Activated CD4-positive, alpha-beta T cell treated with anti-CD3 and anti-CD28 coated beads, Interleukin-2, amount 10 ng/mL, durations not matched to agents 24 days and 14 days (primary cell): ENCODE data around the gene P2RX4. TPM values are rescaled to one million over a fixed set of nuclear protein-coding genes. Genes with fewer than 3 reads are reported as not detected.
"Not testable (repeated sequence)": the region's sequence is repeated elsewhere in the genome, so short reads cannot be mapped to it uniquely, and the experiment has no call there.

Source experiments
- DNase-seq: peaks from one replicate; pipeline ENCODE4 v3.0.0; 2022
- H3K27ac Mint-ChIP-seq: one replicate; pipeline ENCODE4 v1.8.0; 2022; ENCODE audit warnings: mild to moderate bottlenecking, mixed read lengths
- H3K27me3 Mint-ChIP-seq: one replicate; pipeline ENCODE4 v1.8.0; 2022; ENCODE audit warnings: mixed read lengths
- H3K36me3 Mint-ChIP-seq: one replicate; pipeline ENCODE4 v1.8.0; 2022; ENCODE audit warnings: low read depth, mild to moderate bottlenecking, mixed read lengths
- H3K4me1 Mint-ChIP-seq: one replicate; pipeline ENCODE4 v1.8.0; 2021; ENCODE audit warnings: mixed read lengths
- H3K4me3 Mint-ChIP-seq: one replicate; pipeline ENCODE4 v1.8.0; 2022; ENCODE audit warnings: mild to moderate bottlenecking, moderate library complexity, mixed read lengths
- H3K9me3 Mint-ChIP-seq: one replicate; pipeline ENCODE4 v1.8.0; 2021; ENCODE audit warnings: mixed read lengths
- intact Hi-C: fragments of 100-400 bp; cut with micrococcal nuclease; formaldehyde crosslinking; loops from one replicate; pipeline ENCODE4 v1.15.1; 2023
- total RNA-seq: library from RNA; stranded (reverse); gene quantifications from 2 replicates; pipeline ENCODE4 v1.2.3, GENCODE V29; 2022

Gene P2RX4
- total RNA-seq, 1 donor from 2014 or later = 20.9 TPM

DNA sequence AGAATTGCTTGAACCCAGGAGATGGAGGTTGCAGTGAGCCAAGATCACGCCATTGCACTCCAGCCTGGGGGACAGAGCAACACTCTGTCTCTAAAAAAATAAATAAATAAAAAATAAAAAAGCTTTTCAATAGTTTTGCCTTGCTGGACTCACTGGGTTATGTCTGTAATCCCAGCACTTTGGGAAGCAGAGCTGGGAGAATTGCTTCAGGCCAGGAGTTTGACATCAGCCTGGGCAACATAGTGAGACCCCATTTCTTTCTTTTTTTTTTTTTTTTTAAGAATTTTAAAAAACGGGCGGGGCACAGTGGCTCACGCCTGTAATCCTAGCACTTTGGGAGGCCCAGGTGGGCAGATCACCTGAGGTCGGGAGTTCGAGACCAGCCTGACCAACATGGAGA lies 8.8 kb upstream of the P2RX4 start:
- H3K27ac Mint-ChIP-seq, H3K9me3 Mint-ChIP-seq, intact Hi-C loops, DNase-seq, H3K27me3 Mint-ChIP-seq, H3K4me3 Mint-ChIP-seq, H3K36me3 Mint-ChIP-seq: not testable (repeated sequence)
- H3K4me1 Mint-ChIP-seq = peaks cover 18% of the 10 kb centered on the region

DNA sequence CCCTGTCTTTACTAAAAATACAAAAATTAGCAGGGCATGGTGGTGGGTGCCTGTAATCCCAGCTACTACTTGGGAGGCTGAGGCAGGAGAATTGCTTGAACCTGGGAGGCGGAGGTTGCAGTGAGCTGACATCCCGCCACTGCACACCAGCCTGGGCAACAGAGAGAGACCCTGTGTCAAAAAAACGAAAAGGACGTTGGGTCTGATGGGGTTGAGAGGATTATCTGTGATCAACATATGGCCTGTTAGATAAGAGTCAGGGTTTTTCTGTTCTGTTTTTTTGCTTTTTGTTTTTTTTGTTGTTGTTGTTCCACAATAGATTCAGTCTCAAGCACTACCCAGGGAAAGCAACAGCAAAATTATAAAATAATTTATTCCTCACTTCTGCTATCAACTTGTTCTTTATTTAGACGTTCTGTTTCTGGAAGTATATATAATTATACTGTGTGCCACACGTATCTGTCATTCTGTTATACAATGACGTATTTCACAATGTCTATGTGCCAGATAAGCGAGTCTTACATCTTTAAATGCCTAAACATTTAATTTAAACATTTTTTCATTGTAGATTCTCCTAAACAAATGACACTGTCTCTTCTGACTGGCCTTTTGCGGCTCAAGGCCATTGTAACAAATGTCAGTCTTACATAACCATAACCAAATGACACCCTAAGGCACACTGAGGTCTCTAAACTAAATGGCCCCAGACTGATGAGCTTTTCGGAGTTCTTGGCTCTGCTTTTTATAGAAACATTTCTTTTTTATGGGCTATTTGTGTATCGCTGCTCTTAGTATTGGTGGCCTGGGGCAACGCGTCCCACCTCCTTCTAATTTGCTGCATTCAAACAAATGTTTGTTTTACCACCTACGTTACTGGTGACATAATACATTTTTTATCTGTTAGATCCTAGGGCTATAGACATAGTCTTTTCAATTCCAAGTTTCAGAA lies 7.2 kb upstream of the P2RX4 start:
- Mint-ChIP-seq H3K4me3 (no peak overlapping the region), H3K27ac (no peak overlapping the region), H3K9me3 (peaks cover 3% of the 10 kb centered on the region), H3K27me3 (no peaks in the 10 kb centered on the region), H3K36me3 (no peaks in the 10 kb centered on the region), H3K4me1 (peaks cover 12% of the 10 kb centered on the region)
- intact Hi-C loops = no loop called here
- no peak for DNase-seq

DNA sequence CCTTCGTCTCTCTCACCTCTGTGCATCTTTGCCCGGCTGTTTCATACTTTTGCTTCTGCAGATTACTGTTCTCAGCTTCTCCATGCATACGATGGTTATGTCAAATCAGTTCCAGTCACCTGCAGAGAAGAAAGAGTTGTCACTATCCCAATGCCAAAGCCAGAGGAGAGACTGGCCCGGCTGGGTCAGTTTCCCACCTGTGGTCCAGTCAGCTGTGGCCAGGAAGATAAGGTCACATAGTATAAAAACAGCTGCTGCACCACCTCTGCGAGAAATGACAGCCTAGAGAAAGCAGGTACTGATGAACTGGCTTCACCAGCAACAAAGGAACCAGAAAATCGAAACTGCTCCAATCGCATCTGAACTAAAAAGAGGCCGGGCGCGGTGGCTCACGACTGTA lies 6.4 kb upstream of the P2RX4 start:
- intact Hi-C loops = no loop called here
- H3K36me3 Mint-ChIP-seq = no peaks in the 10 kb centered on the region
- no peak overlapping the region for H3K27ac Mint-ChIP-seq
- H3K4me1 Mint-ChIP-seq = peaks cover 8% of the 10 kb centered on the region
- DNase-seq = no peak
- peaks cover 3% of the 10 kb centered on the region for H3K9me3 Mint-ChIP-seq
- no peaks in the 10 kb centered on the region for H3K27me3 Mint-ChIP-seq
- no peak overlapping the region for H3K4me3 Mint-ChIP-seq

DNA sequence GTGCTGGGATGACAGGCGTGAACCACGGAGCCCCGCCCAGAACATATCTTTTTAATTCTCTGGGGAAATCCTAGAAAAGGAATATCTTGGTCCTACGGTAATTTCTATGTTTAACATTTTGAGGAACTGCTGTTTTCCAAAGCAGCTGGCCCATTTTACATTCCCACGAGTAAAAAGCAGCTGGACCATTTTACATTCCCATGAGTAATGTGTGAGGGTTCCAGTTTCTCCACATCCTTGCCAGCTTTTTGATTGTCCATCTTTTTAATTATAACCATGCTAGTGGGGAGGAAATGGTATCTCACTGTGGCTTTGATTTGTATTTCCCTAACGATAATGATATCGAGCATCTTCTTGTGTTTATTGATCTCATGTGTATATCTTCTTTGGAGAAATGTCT lies 4.4 kb upstream of the P2RX4 start:
- peaks cover 13% of the 10 kb centered on the region for H3K4me1 Mint-ChIP-seq
- intact Hi-C loops = no loop called here
- no peak for DNase-seq
- peaks cover 3% of the 10 kb centered on the region for H3K9me3 Mint-ChIP-seq
- no peaks in the 10 kb centered on the region for H3K27me3 Mint-ChIP-seq
- no peak overlapping the region for H3K27ac Mint-ChIP-seq
- H3K36me3 Mint-ChIP-seq = peaks cover under 1% of the 10 kb centered on the region
- H3K4me3 Mint-ChIP-seq = no peak overlapping the region

DNA sequence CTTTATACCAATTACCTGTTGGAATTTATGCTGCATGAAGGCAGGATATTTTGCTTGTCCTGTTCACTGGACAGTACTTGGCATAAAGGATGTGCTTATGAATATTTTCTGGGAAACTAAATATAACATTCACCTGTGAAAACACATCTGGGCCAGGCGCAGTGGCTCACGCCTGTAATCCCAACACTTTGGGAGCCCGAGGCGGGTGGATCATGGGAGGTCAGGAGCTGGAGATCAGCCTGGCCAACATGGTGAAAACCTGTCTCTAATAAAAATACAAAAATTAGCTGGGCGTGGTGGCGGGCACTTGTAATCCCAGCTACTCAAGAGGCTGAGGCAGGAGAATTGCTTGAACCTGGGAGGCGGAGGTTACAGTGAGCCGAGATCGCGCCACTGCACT lies 1.4 kb upstream of the P2RX4 start:
- intact Hi-C loops, DNase-seq, H3K9me3 Mint-ChIP-seq, H3K27me3 Mint-ChIP-seq: not testable (repeated sequence)
- Mint-ChIP-seq H3K36me3 (peaks cover 14% of the 10 kb centered on the region), H3K27ac (peak overlapping the region; percentile 20), H3K4me3 (peak overlapping the region; percentile 20), H3K4me1 (peaks cover 27% of the 10 kb centered on the region)

DNA sequence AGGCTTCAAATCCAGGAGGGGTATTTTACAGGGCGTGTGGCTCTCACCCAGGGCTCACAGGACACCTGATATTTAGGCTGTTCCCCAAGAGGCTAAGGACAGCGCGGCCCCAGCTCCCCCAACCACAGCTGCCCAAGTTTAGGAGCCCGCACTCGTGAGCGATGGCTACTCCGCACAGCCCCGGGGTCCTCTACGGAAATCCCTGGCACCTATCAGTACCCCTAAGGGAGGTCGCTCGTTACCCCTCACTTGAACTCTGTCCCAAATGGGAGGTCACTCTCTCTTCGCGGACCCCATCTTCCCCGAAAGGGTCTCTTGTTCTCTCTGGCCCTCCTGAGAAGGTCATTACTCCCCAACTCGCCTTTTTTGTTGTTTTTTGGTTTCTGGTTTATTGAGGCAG lies 708 bp upstream of the P2RX4 start:
- peak overlapping the region; percentile 92 for H3K4me3 Mint-ChIP-seq
- peaks cover 3% of the 10 kb centered on the region for H3K9me3 Mint-ChIP-seq
- peaks cover 18% of the 10 kb centered on the region for H3K36me3 Mint-ChIP-seq
- peaks cover 27% of the 10 kb centered on the region for H3K4me1 Mint-ChIP-seq
- intact Hi-C loops = no loop called here
- H3K27me3 Mint-ChIP-seq = no peaks in the 10 kb centered on the region
- DNase-seq = peak; percentile 65
- H3K27ac Mint-ChIP-seq = peak overlapping the region; percentile 89

DNA sequence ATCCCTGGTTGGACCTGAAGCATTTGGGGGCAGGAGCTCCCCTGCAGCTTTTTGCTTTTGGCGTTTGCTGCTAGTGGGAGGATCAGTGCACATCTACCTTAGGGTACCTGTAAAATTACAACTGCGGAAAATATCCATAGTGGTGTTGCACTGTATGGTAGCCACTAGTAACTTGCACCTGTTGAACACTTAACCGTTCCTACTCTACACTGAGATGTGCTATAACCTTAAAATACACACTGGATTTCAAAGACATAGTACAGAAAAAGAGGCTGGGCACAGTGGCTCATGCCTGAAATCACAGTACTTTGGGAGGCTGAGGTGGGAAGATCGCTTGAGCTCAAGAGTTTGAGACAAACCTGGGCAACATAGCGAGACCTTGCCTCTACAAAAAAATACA lies 2.9 kb downstream of the P2RX4 start:
- H3K9me3 Mint-ChIP-seq = no peaks in the 10 kb centered on the region
- intact Hi-C loops = loop anchor here (5.0 kb wide), 2 partner anchors 71 to 84 kb away; partner anchors contain the start of gene CAMKK2
- H3K36me3 Mint-ChIP-seq = peaks cover 34% of the 10 kb centered on the region
- DNase-seq = no peak
- H3K4me3 Mint-ChIP-seq = no peak overlapping the region
- H3K27ac Mint-ChIP-seq = no peak overlapping the region
- H3K4me1 Mint-ChIP-seq = peaks cover 37% of the 10 kb centered on the region
- H3K27me3 Mint-ChIP-seq = no peaks in the 10 kb centered on the region

DNA sequence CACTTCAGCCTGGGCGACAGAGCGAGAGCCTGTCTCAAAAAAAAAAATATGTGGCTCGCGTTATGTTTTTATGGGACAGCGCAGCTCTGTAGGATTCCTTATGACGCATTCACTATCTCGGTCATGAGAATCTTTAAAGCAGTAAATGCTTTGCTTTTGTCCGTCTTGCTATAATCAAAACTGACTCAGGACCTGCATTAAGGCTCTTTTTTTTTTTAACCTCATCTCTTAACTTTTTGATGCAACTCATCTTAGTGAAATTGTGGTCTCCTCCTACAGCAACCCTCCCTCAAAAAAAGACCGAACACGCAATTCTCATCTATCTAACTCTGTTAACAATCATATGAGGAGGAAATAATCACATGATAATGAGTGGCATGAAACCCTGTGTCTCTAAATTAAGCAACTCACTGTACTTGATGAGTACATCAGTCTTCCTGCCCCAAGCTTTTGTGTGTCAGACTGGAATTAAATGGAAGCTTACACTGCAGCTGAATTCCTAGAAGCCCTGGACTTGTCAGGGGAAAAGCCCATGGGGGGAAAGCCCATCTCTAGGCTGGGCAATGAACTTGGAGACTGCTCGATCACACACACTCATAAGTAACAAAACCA lies 4.3 kb downstream of the P2RX4 start:
- Mint-ChIP-seq H3K4me1 (peaks cover 34% of the 10 kb centered on the region), H3K27me3 (no peaks in the 10 kb centered on the region), H3K9me3 (no peaks in the 10 kb centered on the region), H3K4me3 (peak overlapping the region; percentile 4), H3K36me3 (peaks cover 43% of the 10 kb centered on the region), H3K27ac (peak overlapping the region; percentile 69)
- intact Hi-C loops = loop anchor here (5.0 kb wide), 2 partner anchors 72 to 83 kb away; partner anchors contain the start of gene CAMKK2
- peak; percentile 70 for DNase-seq

DNA sequence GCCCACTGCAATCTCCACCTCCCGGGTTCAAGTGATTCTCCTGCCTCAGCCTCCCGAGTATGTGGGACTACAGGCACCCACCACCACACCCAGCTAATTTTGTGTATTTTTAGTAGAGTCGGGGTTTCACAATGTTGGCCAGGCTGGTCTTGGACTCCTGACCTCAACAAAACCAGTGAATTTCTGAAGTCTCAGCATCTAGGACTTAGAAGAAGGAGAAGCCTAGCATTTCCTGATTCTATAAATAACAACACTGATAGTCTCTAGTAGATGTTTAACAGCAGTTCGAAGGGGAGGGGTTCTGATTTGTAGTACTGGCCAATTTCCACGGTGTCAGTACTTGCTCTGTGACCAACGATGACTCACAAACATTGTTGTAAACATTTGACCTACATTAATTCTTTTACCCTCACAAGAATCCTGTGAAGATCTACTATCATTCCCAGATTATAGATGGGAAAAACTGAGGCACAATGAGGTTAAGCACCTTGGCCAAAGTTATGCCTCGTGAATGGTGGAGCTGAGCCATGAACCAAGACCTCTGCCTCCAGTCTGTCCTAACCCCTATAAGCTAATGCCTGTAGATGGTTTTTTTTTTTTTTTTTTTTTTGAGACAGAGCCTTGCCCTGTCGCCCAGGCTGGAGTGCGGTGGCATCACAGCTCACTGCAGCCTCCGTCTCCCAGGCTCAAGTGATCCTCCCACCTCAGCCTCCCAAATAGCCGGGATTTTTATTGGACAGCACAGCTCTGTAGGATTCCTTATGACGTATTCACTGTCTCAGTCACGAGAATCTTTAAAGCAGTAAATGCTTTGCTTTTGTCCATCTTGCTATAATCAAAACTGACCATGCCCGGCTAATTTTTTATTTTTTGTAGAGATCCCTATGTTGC lies 5.2 kb downstream of the P2RX4 start:
- no peaks in the 10 kb centered on the region for H3K27me3 Mint-ChIP-seq
- H3K36me3 Mint-ChIP-seq = peaks cover 47% of the 10 kb centered on the region
- H3K9me3 Mint-ChIP-seq = no peaks in the 10 kb centered on the region
- no peak for DNase-seq
- H3K27ac Mint-ChIP-seq = peak overlapping the region; percentile 69
- intact Hi-C loops = loop anchor here (5.0 kb wide), 2 partner anchors 73 to 82 kb away; partner anchors contain the start of gene CAMKK2
- H3K4me1 Mint-ChIP-seq = peaks cover 35% of the 10 kb centered on the region
- H3K4me3 Mint-ChIP-seq = peak overlapping the region; percentile 4

DNA sequence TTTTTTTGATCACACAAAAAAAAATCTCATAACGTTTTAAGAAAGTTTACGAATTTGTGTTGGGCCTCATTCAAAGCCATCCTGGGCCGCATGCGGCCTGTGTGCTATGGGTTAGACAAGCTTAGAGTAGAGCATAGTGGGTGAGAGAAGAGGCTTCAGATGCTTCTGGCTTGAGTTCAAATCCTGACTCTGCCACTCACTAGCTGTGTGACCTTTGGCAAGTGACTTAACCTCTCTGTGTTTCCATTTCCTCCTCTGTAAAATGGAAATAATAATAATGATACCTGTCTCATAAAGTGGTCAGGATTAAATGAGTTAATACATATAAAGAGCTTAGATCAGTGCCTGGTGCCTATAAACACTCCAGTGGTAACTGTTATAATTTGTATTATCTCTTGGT lies 6.2 kb downstream of the P2RX4 start:
- Mint-ChIP-seq H3K27ac (peak overlapping the region; percentile 29), H3K9me3 (no peaks in the 10 kb centered on the region), H3K27me3 (no peaks in the 10 kb centered on the region), H3K4me3 (no peak overlapping the region), H3K4me1 (peaks cover 32% of the 10 kb centered on the region), H3K36me3 (peaks cover 45% of the 10 kb centered on the region)
- intact Hi-C loops = no loop called here
- no peak for DNase-seq

DNA sequence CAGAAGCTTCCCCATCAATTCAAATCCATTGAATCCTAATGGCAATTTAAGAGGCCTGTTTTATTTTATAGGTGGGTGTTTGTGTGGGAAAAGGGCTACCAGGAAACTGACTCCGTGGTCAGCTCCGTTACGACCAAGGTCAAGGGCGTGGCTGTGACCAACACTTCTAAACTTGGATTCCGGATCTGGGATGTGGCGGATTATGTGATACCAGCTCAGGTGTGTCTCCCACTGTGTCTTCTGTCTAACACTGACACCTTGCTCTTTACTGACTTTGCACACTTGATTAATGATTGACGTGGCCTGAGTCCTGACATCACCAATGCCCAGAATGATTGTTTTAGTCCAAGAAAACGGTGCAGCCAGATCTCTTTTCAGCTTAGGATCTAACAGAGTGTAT lies 7.1 kb downstream of the P2RX4 start:
- peaks cover 48% of the 10 kb centered on the region for H3K36me3 Mint-ChIP-seq
- intact Hi-C loops = no loop called here
- H3K27ac Mint-ChIP-seq = no peak overlapping the region
- no peak for DNase-seq
- H3K4me1 Mint-ChIP-seq = peaks cover 30% of the 10 kb centered on the region
- H3K27me3 Mint-ChIP-seq = no peaks in the 10 kb centered on the region
- H3K4me3 Mint-ChIP-seq = no peak overlapping the region
- H3K9me3 Mint-ChIP-seq = no peaks in the 10 kb centered on the region

DNA sequence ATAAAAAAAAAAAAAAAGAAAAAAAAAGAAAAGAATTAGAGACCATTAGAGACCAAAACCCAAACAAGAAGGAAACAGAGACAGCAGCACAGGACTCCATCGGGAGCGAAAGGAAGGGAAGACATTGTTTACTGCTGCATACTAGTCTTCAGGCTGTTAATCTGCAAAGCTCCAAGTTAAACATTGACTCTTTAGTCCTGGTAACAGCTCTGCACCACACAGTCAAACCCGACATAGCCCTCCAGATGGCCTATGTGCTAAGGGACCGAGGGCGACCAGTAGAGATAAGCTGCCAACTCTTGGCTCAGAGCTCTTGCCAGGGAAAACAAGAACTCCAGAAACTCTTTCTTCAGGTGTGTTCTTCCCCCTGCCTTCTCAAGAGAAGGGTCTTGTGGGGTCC lies 7.8 kb downstream of the P2RX4 start:
- H3K36me3 Mint-ChIP-seq = peaks cover 51% of the 10 kb centered on the region
- intact Hi-C loops = no loop called here
- no peaks in the 10 kb centered on the region for H3K9me3 Mint-ChIP-seq
- H3K27ac Mint-ChIP-seq = no peak overlapping the region
- no peak for DNase-seq
- no peaks in the 10 kb centered on the region for H3K27me3 Mint-ChIP-seq
- H3K4me1 Mint-ChIP-seq = peaks cover 30% of the 10 kb centered on the region
- H3K4me3 Mint-ChIP-seq = no peak overlapping the region

DNA sequence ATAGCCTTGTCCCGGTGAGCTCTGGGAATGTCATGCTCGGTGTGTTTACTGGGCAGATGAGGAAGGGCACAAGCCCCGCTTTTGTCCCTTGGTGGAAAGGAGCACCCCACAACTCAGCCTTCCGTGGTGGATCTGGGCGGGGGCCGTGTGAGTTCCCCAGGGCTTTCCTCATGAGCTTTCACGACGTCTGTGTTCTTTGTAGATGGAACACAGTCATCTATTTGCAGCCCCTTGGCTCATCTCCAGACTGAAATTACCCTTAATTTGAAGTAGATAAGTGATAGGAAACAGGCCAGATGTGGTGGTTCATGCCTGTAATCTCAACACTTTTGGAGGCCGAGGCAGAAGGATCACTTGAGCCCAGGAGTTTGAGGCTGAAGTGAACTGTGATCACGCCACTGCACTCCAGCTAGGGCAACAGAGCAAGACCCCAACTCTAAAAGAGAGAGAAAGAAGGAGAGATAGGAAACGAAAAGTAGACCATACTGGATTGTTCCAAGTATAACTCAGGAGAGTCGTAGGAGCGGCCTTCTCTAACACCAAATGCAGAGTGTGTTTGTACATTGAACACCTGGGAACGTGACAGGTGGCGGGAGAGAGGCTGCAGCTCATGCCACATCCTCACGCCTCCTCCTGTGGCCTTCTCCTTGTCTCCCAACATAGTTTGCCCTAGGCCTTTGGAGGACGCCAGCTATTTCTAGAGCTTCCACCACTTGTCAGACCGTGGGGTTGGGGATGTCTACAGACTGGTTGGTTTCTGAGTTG lies 8.8 kb downstream of the P2RX4 start:
- H3K27ac Mint-ChIP-seq = no peak overlapping the region
- no peaks in the 10 kb centered on the region for H3K27me3 Mint-ChIP-seq
- no peak for DNase-seq
- no peak overlapping the region for H3K4me3 Mint-ChIP-seq
- peaks cover 33% of the 10 kb centered on the region for H3K4me1 Mint-ChIP-seq
- peaks cover 52% of the 10 kb centered on the region for H3K36me3 Mint-ChIP-seq
- intact Hi-C loops = no loop called here
- H3K9me3 Mint-ChIP-seq = no peaks in the 10 kb centered on the region
